Mesendoderm (in vitro differentiated cells): ENCODE data around the gene RSPH1.

Experiments used
- DNase-seq: peaks from one replicate; pipeline ENCODE4 v3.0.0; 2013
- H2AK5ac ChIP-seq: 2 replicates; pipeline ENCODE4 v1.6.1; 2013; ENCODE audit warnings: low read length, inconsistent platforms
- H2BK120ac ChIP-seq: 2 replicates; pipeline ENCODE4 v1.6.1; 2013; ENCODE audit warnings: low read depth, mild to moderate bottlenecking, low read length, moderate library complexity, mixed read lengths
- H2BK15ac ChIP-seq: replicated peaks from 2 replicates; pipeline ENCODE4 v1.6.1; 2013; ENCODE audit warnings: low read depth, mild to moderate bottlenecking, moderate library complexity
- H2BK5ac ChIP-seq: 2 replicates; pipeline ENCODE4 v1.6.1; 2013; ENCODE audit warnings: low read length, inconsistent platforms
- H3K18ac ChIP-seq: 2 replicates; pipeline ENCODE4 v1.6.1; 2013; ENCODE audit warnings: mild to moderate bottlenecking, low read length, mixed read lengths
- H3K23ac ChIP-seq: one replicate; pipeline ENCODE4 v1.6.1; 2013; ENCODE audit warnings: low read length
- H3K27ac ChIP-seq: 2 replicates; pipeline ENCODE4 v1.5.1; 2013; ENCODE audit warnings: low read depth, mild to moderate bottlenecking, inconsistent platforms, low read length, moderate library complexity
- H3K27me3 ChIP-seq: 2 replicates; pipeline ENCODE4 v1.6.1; 2013; ENCODE audit warnings: low read length, control low read depth, mild to moderate bottlenecking, inconsistent platforms; ENCODE audit not compliant: insufficient read depth, poor library complexity
- H3K36me3 ChIP-seq: 2 replicates; pipeline ENCODE4 v1.6.1; 2013; ENCODE audit warnings: low read length, inconsistent platforms; ENCODE audit not compliant: control insufficient read depth, insufficient read depth
- H3K4ac ChIP-seq: one replicate; pipeline ENCODE4 v1.6.1; 2013; ENCODE audit warnings: low read depth, mild to moderate bottlenecking, low read length, moderate library complexity
- H3K4me1 ChIP-seq: 2 replicates; pipeline ENCODE4 v1.6.1; 2013; ENCODE audit warnings: low read depth, low read length, inconsistent platforms; ENCODE audit not compliant: control insufficient read depth
- H3K4me2 ChIP-seq: 2 replicates; pipeline ENCODE4 v1.6.1; 2013; ENCODE audit warnings: low read length
- H3K4me3 ChIP-seq: 2 replicates; pipeline ENCODE4 v1.5.1; 2013; ENCODE audit warnings: mild to moderate bottlenecking, low read length
- H3K56ac ChIP-seq: one replicate; pipeline ENCODE4 v1.6.1; 2013; ENCODE audit warnings: low read length
- H3K79me1 ChIP-seq: 2 replicates; pipeline ENCODE4 v1.6.1; 2013; ENCODE audit warnings: low read length, inconsistent platforms
- H3K79me2 ChIP-seq: 2 replicates; pipeline ENCODE4 v1.6.1; 2013; ENCODE audit warnings: mild to moderate bottlenecking, low read length; ENCODE audit not compliant: control insufficient read depth, insufficient read depth
- H3K9ac ChIP-seq: 2 replicates; pipeline ENCODE4 v1.6.1; 2013; ENCODE audit warnings: low read length, inconsistent platforms
- H4K5ac ChIP-seq: one replicate; pipeline ENCODE4 v1.6.1; 2013; ENCODE audit warnings: low read length
- H4K8ac ChIP-seq: one replicate; pipeline ENCODE4 v1.6.1; 2013; ENCODE audit warnings: low read depth, mild to moderate bottlenecking, control low read depth, low read length, moderate library complexity
- WGBS: extraction: QIAGEN DNeasy Blood & Tissue Kit; methylation state at CpG from one replicate; pipeline ENCODE4 v1.1.7; 2013; ENCODE audit warnings: low lambda C conversion rate, missing lambda C conversion rate; ENCODE audit not compliant: insufficient coverage; ENCODE audit errors: extremely low coverage; 5-methylcytosine and 5-hydroxymethylcytosine counted together

Gene RSPH1

GRCh38 chr21:42444745-42445059 lies 51.3 kb downstream of the RSPH1 start:
- Histone ChIP-seq H3K23ac (no peak overlapping the region), H3K27ac (no peak overlapping the region), H2BK5ac (no peak overlapping the region), H2BK120ac (no peak overlapping the region), H2BK15ac (no peak overlapping the region), H3K4me3 (no peak overlapping the region), H4K8ac (no peak overlapping the region), H3K79me2 (no peaks in the 10 kb centered on the region), H3K18ac (no peak overlapping the region), H3K79me1 (no peaks in the 10 kb centered on the region), H3K56ac (no peak overlapping the region), H3K4me1 (no peaks in the 10 kb centered on the region), H4K5ac (no peak overlapping the region), H3K4me2 (no peak overlapping the region), H3K27me3 (no peaks in the 10 kb centered on the region), H3K9ac (no peak overlapping the region), H3K36me3 (no peaks in the 10 kb centered on the region), H3K4ac (no peak overlapping the region), H2AK5ac (no peak overlapping the region)
- no peak for DNase-seq
- no CpG with 5 or more reads among the region's 10 CpGs for WGBS

- Histone ChIP-seq H4K8ac (no peak overlapping the region), H3K4me1 (no peaks in the 10 kb centered on the region), H3K56ac (no peak overlapping the region), H3K9ac (no peak overlapping the region), H4K5ac (no peak overlapping the region), H3K79me1 (no peaks in the 10 kb centered on the region), H3K27me3 (no peaks in the 10 kb centered on the region), H3K79me2 (no peaks in the 10 kb centered on the region), H2BK15ac (no peak overlapping the region), H3K4me2 (no peak overlapping the region), H3K4me3 (no peak overlapping the region), H3K36me3 (no peaks in the 10 kb centered on the region), H2AK5ac (no peak overlapping the region), H3K4ac (no peak overlapping the region), H3K27ac (no peak overlapping the region), H3K18ac (no peak overlapping the region), H2BK5ac (no peak overlapping the region), H2BK120ac (no peak overlapping the region), H3K23ac (no peak overlapping the region)
- no peak for DNase-seq
- no CpG with 5 or more reads among the region's 34 CpGs for WGBS
These were observed 51.9 kb downstream of the RSPH1 start for GRCh38 chr21:42443876-42444744.

GRCh38 chr21:42443181-42443785 lies 52.7 kb downstream of the RSPH1 start:
- DNase-seq: no peak
- Histone ChIP-seq H4K8ac (no peak overlapping the region), H3K27me3 (no peaks in the 10 kb centered on the region), H3K4me1 (no peaks in the 10 kb centered on the region), H2BK5ac (no peak overlapping the region), H3K79me1 (no peaks in the 10 kb centered on the region), H3K27ac (no peak overlapping the region), H3K79me2 (no peaks in the 10 kb centered on the region), H3K9ac (no peak overlapping the region), H2BK15ac (no peak overlapping the region), H4K5ac (no peak overlapping the region), H3K36me3 (no peaks in the 10 kb centered on the region), H2BK120ac (no peak overlapping the region), H3K18ac (no peak overlapping the region), H3K23ac (no peak overlapping the region), H3K4me2 (no peak overlapping the region), H3K56ac (no peak overlapping the region), H3K4me3 (no peak overlapping the region), H3K4ac (no peak overlapping the region), H2AK5ac (no peak overlapping the region)
- no CpG with 5 or more reads among the region's 15 CpGs for WGBS

GRCh38 chr21:42441963-42442362 lies 54.1 kb downstream of the RSPH1 start:
- Histone ChIP-seq H3K79me2 (no peaks in the 10 kb centered on the region), H3K18ac (no peak overlapping the region), H3K36me3 (no peaks in the 10 kb centered on the region), H2BK120ac (no peak overlapping the region), H2BK5ac (no peak overlapping the region), H3K4me1 (no peaks in the 10 kb centered on the region), H3K4me2 (no peak overlapping the region), H2AK5ac (no peak overlapping the region), H3K56ac (no peak overlapping the region), H3K9ac (no peak overlapping the region), H3K27ac (no peak overlapping the region), H3K27me3 (no peaks in the 10 kb centered on the region), H3K4me3 (no peak overlapping the region), H2BK15ac (no peak overlapping the region), H3K4ac (no peak overlapping the region), H4K8ac (no peak overlapping the region), H3K23ac (no peak overlapping the region), H4K5ac (no peak overlapping the region), H3K79me1 (no peaks in the 10 kb centered on the region)
- DNase-seq: no peak
- no CpG with 5 or more reads among the region's 6 CpGs for WGBS

- no peak overlapping the region for H3K4me2 ChIP-seq
- H4K8ac ChIP-seq: no peak overlapping the region
- WGBS: no CpG with 5 or more reads among the region's 12 CpGs
- H3K23ac ChIP-seq: no peak overlapping the region
- H3K18ac ChIP-seq: no peak overlapping the region
- no peak overlapping the region for H3K27ac ChIP-seq
- no peaks in the 10 kb centered on the region for H3K79me2 ChIP-seq
- no peak overlapping the region for H2BK5ac ChIP-seq
- no peak overlapping the region for H4K5ac ChIP-seq
- H3K4ac ChIP-seq: no peak overlapping the region
- DNase-seq: no peak
- no peak overlapping the region for H2BK15ac ChIP-seq
- no peaks in the 10 kb centered on the region for H3K27me3 ChIP-seq
- no peaks in the 10 kb centered on the region for H3K4me1 ChIP-seq
- H2BK120ac ChIP-seq: no peak overlapping the region
- no peaks in the 10 kb centered on the region for H3K79me1 ChIP-seq
- no peaks in the 10 kb centered on the region for H3K36me3 ChIP-seq
- H3K56ac ChIP-seq: no peak overlapping the region
- no peak overlapping the region for H3K4me3 ChIP-seq
- no peak overlapping the region for H2AK5ac ChIP-seq
- no peak overlapping the region for H3K9ac ChIP-seq
These were observed 55.7 kb downstream of the RSPH1 start for GRCh38 chr21:42440187-42440792.
